ENCODE results near the gene BRINP2.

BRINP2 gene

DNA sequence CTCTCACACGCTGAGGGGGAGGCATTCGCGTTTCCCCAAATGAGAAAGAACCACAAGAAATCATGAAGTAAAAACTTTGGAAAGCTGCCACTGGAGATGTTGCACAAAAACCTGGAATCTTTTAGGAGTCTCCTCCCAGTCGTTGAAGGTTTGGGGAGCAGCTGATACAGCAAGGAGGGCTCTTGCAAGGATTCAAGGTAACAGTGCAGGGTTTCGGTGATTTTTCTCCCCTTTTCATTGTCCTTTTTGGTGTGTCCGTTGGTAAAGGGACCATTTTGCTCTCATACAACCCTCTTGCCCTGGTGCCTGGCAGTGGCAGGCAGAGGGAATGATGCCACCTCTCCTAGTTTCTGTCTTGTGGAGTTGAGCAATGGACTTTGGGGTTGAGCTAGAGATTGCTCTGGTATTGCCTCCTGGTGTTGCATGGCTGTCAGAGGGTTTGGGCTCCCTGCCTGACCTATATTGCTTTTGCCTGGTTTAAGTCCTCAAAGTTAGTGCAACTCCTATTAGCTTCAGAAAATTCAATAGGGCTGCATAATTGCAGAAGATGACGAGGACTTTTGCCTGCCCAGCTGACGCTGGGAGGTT, 872 bp downstream of the BRINP2 start:
- no peak for DNase-seq

DNA sequence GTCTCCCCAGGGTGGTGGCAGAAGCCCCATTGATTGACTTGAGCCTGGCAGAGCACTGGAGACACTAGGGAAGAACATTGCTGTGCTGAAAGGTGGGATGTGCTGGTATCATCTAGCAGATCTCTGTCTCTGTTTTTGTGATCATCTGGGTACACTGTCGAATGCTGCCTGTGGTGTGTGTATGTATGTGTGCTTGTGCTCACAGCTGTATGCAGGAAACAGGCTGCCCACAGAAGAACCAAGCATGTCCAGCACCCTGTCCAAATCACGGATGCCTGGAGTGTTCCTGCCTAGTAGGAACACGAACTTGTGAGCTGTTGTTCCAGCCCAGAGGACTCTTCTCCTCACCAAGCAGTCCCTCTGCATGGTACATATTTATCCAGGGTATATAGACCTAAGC, 1.5 kb downstream of the BRINP2 start:
- DNase-seq = no peak

GRCh38 chr1:177172866-177173265, 2.1 kb downstream of the BRINP2 start:
- no peak for DNase-seq

- no peak for DNase-seq
These were observed 3.2 kb downstream of the BRINP2 start for GRCh38 chr1:177173976-177174375.

DNA sequence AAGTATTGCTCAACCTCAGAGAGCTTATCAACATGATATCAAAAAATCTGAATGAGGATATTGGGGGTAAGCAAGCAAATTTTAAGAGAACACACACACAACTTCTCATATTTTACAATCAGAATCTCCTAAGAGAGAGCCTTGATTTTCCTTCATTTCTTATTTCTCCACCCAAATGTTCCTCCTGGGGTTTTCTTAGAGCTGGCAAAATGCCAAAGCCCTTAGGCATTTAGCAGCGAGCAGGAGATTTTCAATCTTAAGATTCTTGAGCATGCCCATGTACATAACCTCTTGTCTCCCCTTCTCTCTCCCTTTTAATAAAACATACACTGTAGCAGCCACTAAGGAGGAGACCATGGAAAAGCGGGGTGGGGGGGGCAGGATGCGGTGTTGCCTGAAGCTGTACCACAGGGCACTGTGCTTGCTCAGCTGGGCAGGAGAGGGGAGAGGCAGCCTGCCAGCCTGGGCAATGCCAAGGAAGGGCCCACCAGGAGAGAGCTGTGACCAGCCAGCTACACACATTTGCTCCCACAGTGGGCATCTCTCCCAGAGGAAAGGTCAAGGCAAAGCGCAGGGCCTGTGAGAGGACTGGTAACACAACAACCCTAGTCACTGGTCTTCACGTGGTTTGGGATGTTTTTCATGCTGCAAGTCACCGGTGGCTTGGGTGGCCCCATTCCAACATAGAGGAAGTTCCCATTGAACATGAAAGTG, 4.3 kb downstream of the BRINP2 start:
- no peak for DNase-seq

DNA sequence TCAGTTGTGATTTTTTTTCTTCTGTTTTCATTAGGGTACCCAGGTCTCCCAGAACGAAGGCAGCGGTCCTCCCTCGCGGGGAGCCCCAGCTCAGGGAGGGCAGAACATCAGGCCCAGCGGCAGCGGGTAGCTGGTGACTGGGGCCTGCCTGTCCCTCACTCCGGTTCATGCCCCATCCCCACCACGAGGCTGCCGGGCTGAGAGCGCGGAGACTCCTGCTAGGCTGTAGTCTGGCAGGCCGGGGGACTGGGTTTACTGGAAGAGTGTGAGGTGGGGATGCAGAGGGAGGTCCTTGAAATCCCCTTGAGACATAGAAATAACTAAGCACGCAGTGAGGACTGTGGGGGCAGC, 10.5 kb downstream of the BRINP2 start:
- DNase-seq = no peak

DNA sequence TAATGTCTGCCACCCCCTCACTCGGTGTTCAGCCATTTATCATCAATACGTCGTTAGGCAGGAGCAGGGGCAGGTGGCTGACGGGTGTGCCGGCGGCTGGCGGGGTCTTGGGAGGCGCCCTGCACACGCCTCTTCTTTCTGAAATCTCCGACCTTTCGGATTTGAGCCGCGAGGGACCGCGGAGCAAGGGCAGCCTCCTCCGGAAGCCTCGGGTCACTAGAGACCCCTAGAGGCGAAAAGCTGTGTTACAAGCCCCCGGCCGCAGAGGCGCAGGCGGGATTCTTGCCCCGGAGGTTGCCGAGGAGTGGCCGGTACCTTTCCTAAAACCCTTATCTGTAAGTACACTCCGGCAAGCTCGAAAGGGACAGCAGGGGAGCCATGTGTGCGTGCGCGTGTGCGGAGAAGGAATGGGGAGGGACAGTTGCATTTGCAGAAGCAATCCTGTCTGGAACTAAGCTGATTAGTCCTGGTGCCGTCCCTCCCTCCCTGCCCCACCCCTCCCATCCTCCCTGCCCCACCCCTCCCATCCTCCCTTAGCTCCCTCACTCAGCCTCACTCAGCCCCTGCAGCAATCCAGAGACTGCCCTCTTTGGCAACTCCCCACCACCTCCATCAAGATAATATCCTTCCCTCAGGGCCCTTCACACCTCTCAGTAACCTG, 11.0 kb downstream of the BRINP2 start:
- peak; percentile 95 for DNase-seq

DNA sequence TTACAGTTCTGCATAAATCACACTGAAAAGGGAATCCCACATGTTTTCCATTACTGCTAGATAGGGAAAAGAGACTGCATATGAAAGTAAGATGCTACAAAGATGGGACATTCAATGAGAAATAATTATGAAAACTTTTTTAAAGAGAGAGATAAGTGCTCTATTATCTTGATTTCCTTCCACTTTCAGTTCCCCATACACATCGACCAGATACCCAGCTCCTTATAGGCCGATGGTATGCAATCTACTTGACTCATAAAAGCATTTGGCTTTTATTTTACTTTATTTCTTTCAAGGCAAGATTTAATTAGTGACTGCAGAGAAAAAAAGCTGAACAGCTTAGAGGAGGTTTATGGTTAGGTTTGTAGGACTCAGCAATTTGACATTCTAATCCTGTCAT, 13.1 kb downstream of the BRINP2 start:
- no peak for DNase-seq

DNA sequence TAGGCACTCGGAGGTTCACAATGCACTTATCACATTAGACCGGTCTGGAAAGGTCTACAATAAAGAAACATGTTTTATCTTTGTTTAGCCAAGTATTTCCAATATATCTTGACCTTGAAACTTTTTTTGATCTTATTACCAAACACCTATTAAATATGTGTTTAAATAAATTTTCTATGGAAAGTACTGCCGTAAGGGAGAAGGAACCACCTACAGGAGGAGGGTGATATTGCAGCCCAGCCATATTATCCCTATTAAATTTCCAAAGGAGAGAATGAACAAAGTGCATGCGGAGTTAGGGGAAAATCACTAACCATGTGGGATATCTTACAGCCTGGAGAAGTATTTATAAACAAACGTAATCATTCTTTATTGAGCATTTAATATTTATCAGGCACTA, 14.5 kb downstream of the BRINP2 start:
- DNase-seq = no peak

GRCh38 chr1:177186639-177187038, 15.9 kb downstream of the BRINP2 start:
- DNase-seq = no peak

- no peak for DNase-seq
These were observed 19.7 kb downstream of the BRINP2 start for GRCh38 chr1:177190308-177190970.

- DNase-seq = no peak
These were observed 27.5 kb downstream of the BRINP2 start for GRCh38 chr1:177198243-177198642.

GRCh38 chr1:177200290-177200689, 29.5 kb downstream of the BRINP2 start:
- no peak for DNase-seq

DNA sequence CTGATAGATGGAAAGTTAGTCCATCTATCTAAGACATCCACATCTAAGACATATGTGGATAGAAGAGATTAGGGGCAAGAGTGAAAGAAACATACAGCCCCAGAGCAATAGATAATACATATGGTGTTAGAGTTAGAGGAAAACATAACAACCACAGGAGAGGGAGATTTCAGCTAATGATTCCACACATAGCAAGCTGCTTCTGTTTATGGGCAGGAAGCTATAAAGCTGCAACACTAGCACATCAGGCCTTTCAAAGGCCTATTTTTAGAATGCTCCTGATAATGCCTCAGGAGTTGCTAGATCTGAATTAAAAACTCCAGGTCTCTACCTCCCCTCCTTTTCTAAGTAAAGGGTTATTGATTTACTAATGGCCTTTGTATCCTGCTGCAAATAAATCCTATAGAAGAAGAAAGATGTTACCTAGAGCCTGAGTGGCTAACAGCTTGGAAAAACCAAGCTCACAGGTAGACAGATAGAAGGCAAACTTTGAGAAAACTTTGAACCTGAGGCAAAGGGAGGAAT, 36.1 kb downstream of the BRINP2 start:
- no peak for DNase-seq

GRCh38 chr1:177208920-177209319, 38.2 kb downstream of the BRINP2 start:
- DNase-seq = no peak

DNA sequence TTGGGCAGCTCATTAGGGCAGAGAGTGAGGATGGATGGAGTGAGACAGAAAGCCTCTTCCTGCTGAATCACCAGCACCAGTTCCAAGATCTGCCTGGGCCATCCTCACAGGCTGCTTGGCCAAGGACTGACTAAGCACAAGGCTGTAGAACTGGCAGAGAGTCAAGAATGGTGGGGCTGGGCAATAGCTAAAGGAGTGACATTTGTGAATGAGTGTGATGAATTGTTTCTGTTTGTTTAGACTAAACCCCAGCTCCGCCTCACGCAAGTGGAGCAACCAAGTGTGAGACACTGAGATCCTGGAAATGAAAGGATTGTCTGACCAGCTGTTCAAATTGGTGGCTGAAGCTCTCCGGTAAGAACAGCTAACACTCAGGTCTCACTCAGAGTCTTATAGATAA, 38.6 kb downstream of the BRINP2 start:
- DNase-seq = peak; percentile 6

- no peak for DNase-seq
These were observed 39.3 kb downstream of the BRINP2 start for GRCh38 chr1:177210071-177210470.

- DNase-seq = no peak
These were observed 40.5 kb downstream of the BRINP2 start for GRCh38 chr1:177211231-177211630.

- no peak for DNase-seq
These were observed 45.9 kb downstream of the BRINP2 start for GRCh38 chr1:177216587-177217202.

GRCh38 chr1:177219554-177220458, 49.0 kb downstream of the BRINP2 start:
- peak; percentile 5 for DNase-seq

- DNase-seq = no peak
These were observed 52.6 kb downstream of the BRINP2 start for GRCh38 chr1:177223359-177223758.
